ENCODE data around the gene POU6F2.

GRCh38 chr7:39133088-39133487, 155.4 kb downstream of the POU6F2 start:
- TF ChIP-seq CTCF (IDR thresholded peaks at IDR 0.05; ENCODE audit: insufficient read depth, low read length) (no peak), SPI1 (IDR thresholded peaks at IDR 0.05; ENCODE audit: borderline replicate concordance, low read depth) (no peak), GABPA (IDR thresholded peaks at IDR 0.05; ENCODE audit: low read depth) (no peak)

Data from HL-60 (cell line).